PFSK-1 (cell line): ENCODE data around the gene NR2E1.

Experiments
- FOXP2 ChIP-seq: optimal IDR thresholded peaks from 2 replicates; pipeline ENCODE3; 2011; ENCODE audit warnings: borderline replicate concordance, control low read depth, inconsistent platforms; ENCODE audit not compliant: insufficient read depth; ENCODE audit errors: extremely low read length, extremely low read depth
- POLR2AphosphoS5 ChIP-seq: IDR thresholded peaks from 2 replicates; pipeline ENCODE4 v1.6.1; 2012; ENCODE audit warnings: low read depth, mild to moderate bottlenecking, control low read depth, low read length, moderate library complexity
- SIN3A ChIP-seq: IDR thresholded peaks from 2 replicates; pipeline ENCODE4 v1.6.1; 2012; ENCODE audit warnings: mild to moderate bottlenecking, low read length, moderate library complexity, borderline replicate concordance; ENCODE audit not compliant: insufficient read depth
- TAF1 ChIP-seq: IDR thresholded peaks from 2 replicates; pipeline ENCODE4 v1.6.1; 2012; ENCODE audit warnings: low read length, control low read depth, borderline replicate concordance; ENCODE audit not compliant: insufficient read depth
- TF ChIP-seq, protein P1 (sequence below), 2 experiments: IDR thresholded peaks; 2 replicates each; pipeline versions ENCODE4 v1.6.1 to v1.8.0; 2011 to 2012; ENCODE audit warnings: low read depth in 2 of 2, low read length in 2 of 2, control low read depth in 1 of 2, inconsistent platforms in 1 of 2, mild to moderate bottlenecking in 1 of 2, moderate library complexity in 1 of 2; ENCODE audit not compliant: insufficient read depth in 1 of 2

Gene NR2E1

GRCh38 chr6:108227290-108227689 lies 61.5 kb downstream of the NR2E1 start:
- TF ChIP-seq, protein P1, sequence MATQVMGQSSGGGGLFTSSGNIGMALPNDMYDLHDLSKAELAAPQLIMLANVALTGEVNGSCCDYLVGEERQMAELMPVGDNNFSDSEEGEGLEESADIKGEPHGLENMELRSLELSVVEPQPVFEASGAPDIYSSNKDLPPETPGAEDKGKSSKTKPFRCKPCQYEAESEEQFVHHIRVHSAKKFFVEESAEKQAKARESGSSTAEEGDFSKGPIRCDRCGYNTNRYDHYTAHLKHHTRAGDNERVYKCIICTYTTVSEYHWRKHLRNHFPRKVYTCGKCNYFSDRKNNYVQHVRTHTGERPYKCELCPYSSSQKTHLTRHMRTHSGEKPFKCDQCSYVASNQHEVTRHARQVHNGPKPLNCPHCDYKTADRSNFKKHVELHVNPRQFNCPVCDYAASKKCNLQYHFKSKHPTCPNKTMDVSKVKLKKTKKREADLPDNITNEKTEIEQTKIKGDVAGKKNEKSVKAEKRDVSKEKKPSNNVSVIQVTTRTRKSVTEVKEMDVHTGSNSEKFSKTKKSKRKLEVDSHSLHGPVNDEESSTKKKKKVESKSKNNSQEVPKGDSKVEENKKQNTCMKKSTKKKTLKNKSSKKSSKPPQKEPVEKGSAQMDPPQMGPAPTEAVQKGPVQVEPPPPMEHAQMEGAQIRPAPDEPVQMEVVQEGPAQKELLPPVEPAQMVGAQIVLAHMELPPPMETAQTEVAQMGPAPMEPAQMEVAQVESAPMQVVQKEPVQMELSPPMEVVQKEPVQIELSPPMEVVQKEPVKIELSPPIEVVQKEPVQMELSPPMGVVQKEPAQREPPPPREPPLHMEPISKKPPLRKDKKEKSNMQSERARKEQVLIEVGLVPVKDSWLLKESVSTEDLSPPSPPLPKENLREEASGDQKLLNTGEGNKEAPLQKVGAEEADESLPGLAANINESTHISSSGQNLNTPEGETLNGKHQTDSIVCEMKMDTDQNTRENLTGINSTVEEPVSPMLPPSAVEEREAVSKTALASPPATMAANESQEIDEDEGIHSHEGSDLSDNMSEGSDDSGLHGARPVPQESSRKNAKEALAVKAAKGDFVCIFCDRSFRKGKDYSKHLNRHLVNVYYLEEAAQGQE (IDR thresholded peaks at IDR 0.05; ENCODE audit: insufficient read depth in 1 of 2, low read depth in 2 of 2, low read length in 2 of 2), result no peak
- TF ChIP-seq TAF1 (no peak), FOXP2 (no peak), SIN3A (no peak), POLR2AphosphoS5 (no peak)

GRCh38 chr6:108228416-108228815 lies 62.6 kb downstream of the NR2E1 start:
- TF ChIP-seq FOXP2 (no peak), POLR2AphosphoS5 (no peak)
- TF ChIP-seq, protein P1 (IDR thresholded peaks at IDR 0.05; ENCODE audit: insufficient read depth in 1 of 2, low read depth in 2 of 2, low read length in 2 of 2), result no peak

DNA sequence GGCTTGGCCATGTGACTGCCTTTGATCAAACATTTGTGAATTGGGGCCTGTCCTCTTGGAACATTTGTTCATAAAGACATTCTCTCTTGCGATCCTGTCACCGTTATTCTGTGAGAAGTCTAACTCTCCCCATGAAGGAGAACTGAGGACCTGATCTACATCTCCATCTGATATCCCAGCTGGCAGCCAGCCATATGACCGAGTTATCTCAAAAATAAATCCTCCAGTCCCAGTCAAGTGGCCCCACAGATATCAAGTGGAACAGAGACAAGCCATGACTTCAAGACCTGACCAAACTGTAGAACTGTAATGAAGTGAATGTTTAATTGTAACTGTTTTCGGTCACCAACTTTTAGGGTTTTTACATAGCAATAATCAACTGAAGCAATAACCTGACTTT lies 69.3 kb downstream of the NR2E1 start:
- TF ChIP-seq FOXP2 (no peak), POLR2AphosphoS5 (no peak), TAF1 (no peak), SIN3A (no peak)
- TF ChIP-seq, protein P1 (IDR thresholded peaks at IDR 0.05; ENCODE audit: insufficient read depth in 1 of 2, low read depth in 2 of 2, low read length in 2 of 2), result no peak

- no peak for TF ChIP-seq TAF1
- TF ChIP-seq SIN3A, result no peak
- TF ChIP-seq, protein P1 (IDR thresholded peaks at IDR 0.05; ENCODE audit: insufficient read depth in 1 of 2, low read depth in 2 of 2, low read length in 2 of 2), result no peak
These were observed 71.0 kb downstream of the NR2E1 start for GRCh38 chr6:108236791-108237190.

- TF ChIP-seq SIN3A (no peak), POLR2AphosphoS5 (no peak), TAF1 (no peak), FOXP2 (no peak)
- TF ChIP-seq, protein P1 (IDR thresholded peaks at IDR 0.05; ENCODE audit: insufficient read depth in 1 of 2, low read depth in 2 of 2, low read length in 2 of 2), result no peak
These were observed 72.5 kb downstream of the NR2E1 start for GRCh38 chr6:108238322-108238721.
